CD14-positive monocyte (primary cell): ENCODE measurements around the gene ZSWIM5. TPM values are rescaled to one million over a fixed set of nuclear protein-coding genes. Genes with fewer than 3 reads are reported as not detected.

Experiments used
- DNase-seq, 3 donors: peaks; one replicate each; pipeline ENCODE4 v3.0.0-alpha.2; 2011 to 2022
- H2AFZ ChIP-seq: 2 replicates; pipeline ENCODE4 v1.6.0; 2012; ENCODE audit warnings: mild to moderate bottlenecking, low read depth, low read length, inconsistent platforms; ENCODE audit not compliant: insufficient read depth, poor library complexity, severe bottlenecking
- H3K27ac ChIP-seq, 2 donors: 1 replicate in 1 of 2; 2 replicates in 1 of 2; pipeline ENCODE4 v1.5.1; 2012 to 2013; ENCODE audit warnings: low read length in 2 of 2, control low read depth in 1 of 2, inconsistent platforms in 1 of 2, low read depth in 1 of 2, mild to moderate bottlenecking in 1 of 2
- H3K27me3 ChIP-seq, 2 donors: one replicate each; pipeline versions ENCODE4 v1.6.0 to v1.6.1; 2011 to 2013; ENCODE audit warnings: low read length in 2 of 2; ENCODE audit not compliant: control insufficient read depth in 2 of 2, insufficient read depth in 2 of 2
- H3K36me3 ChIP-seq, 2 donors: replicated peaks in 1 of 2; 1 replicate in 1 of 2; 2 replicates in 1 of 2; pipeline versions ENCODE4 v1.5.1 to v1.6.1; 2012 to 2013; ENCODE audit warnings: low read length in 2 of 2, control low read depth in 1 of 2, inconsistent platforms in 1 of 2, mild to moderate bottlenecking in 1 of 2; ENCODE audit not compliant: insufficient read depth in 2 of 2, control insufficient read depth in 1 of 2
- H3K4me1 ChIP-seq, 2 donors: 1 replicate in 1 of 2; 2 replicates in 1 of 2; pipeline versions ENCODE4 v1.5.1 to v1.6.1; 2012 to 2013; ENCODE audit warnings: low read length in 2 of 2, control low read depth in 1 of 2, inconsistent platforms in 1 of 2, mild to moderate bottlenecking in 1 of 2, moderate library complexity in 1 of 2; ENCODE audit not compliant: insufficient read depth in 2 of 2, control insufficient read depth in 1 of 2
- H3K4me2 ChIP-seq: replicated peaks from 2 replicates; pipeline ENCODE3; 2012; ENCODE audit warnings: low read length, moderate library complexity, mild to moderate bottlenecking; ENCODE audit not compliant: poor library complexity, severe bottlenecking; ENCODE audit errors: extremely low read depth
- H3K4me3 ChIP-seq, 3 experiments: fragments of 200-600 bp in 1 of 3; sonication (generic) in 1 of 3; replicated peaks in 1 of 3; 1 replicate in 2 of 3; 2 replicates in 1 of 3; pipeline ENCODE4 v1.5.1; 2011 to 2013; ENCODE audit warnings: low read length in 3 of 3, mild to moderate bottlenecking in 3 of 3, control low read depth in 2 of 3, low read depth in 2 of 3, inconsistent platforms in 1 of 3, moderate library complexity in 1 of 3
- H3K79me2 ChIP-seq: 2 replicates; pipeline ENCODE4 v1.6.0; 2012; ENCODE audit warnings: mild to moderate bottlenecking, control low read depth, inconsistent platforms, low read length, moderate library complexity; ENCODE audit not compliant: insufficient read depth
- H3K9ac ChIP-seq: 2 replicates; pipeline ENCODE4 v1.6.0; 2017; ENCODE audit warnings: low read length, mild to moderate bottlenecking; ENCODE audit not compliant: insufficient read depth, poor library complexity, severe bottlenecking
- H3K9me3 ChIP-seq, 2 donors: replicated peaks in 1 of 2; 1 replicate in 1 of 2; 2 replicates in 1 of 2; pipeline versions ENCODE4 v1.5.1 to v1.6.1; 2012 to 2013; ENCODE audit warnings: low read length in 2 of 2, control low read depth in 1 of 2; ENCODE audit not compliant: control insufficient read depth in 1 of 2, insufficient read depth in 1 of 2
- H4K20me1 ChIP-seq: 2 replicates; pipeline ENCODE4 v1.6.0; 2012; ENCODE audit warnings: mild to moderate bottlenecking, low read length, control low read depth, moderate library complexity; ENCODE audit not compliant: insufficient read depth
- H3K27ac Mint-ChIP-seq, 7 donors: one replicate each; pipeline ENCODE4 v1.8.0; 2020; ENCODE audit warnings: mild to moderate bottlenecking in 7 of 7, mixed read lengths in 7 of 7, moderate library complexity in 6 of 7, inconsistent platforms in 2 of 7
- H3K27me3 Mint-ChIP-seq, 3 donors: one replicate each; pipeline ENCODE4 v1.8.0; 2021 to 2022; ENCODE audit warnings: low read depth in 3 of 3, mild to moderate bottlenecking in 3 of 3, mixed read lengths in 3 of 3, moderate library complexity in 3 of 3, inconsistent platforms in 1 of 3
- H3K36me3 Mint-ChIP-seq, 2 donors: one replicate each; pipeline ENCODE4 v1.8.0; 2020; ENCODE audit warnings: mixed read lengths in 2 of 2, inconsistent platforms in 1 of 2, mild to moderate bottlenecking in 1 of 2
- H3K4me1 Mint-ChIP-seq: one replicate; pipeline ENCODE4 v1.8.0; 2020; ENCODE audit warnings: mild to moderate bottlenecking, mixed read lengths
- H3K4me3 Mint-ChIP-seq, 2 donors: one replicate each; pipeline ENCODE4 v1.8.0; 2020; ENCODE audit warnings: mild to moderate bottlenecking in 2 of 2, mixed read lengths in 2 of 2, moderate library complexity in 1 of 2
- H3K9me3 Mint-ChIP-seq, 7 donors: one replicate each; pipeline ENCODE4 v1.8.0; 2020 to 2022; ENCODE audit warnings: mixed read lengths in 7 of 7, mild to moderate bottlenecking in 6 of 7, moderate library complexity in 6 of 7, inconsistent platforms in 2 of 7
- CTCF ChIP-seq: fragments of 200-600 bp; IDR thresholded peaks from one replicate; pipeline ENCODE4 v1.8.0; 2022; ENCODE audit warnings: antibody characterized with exemption, mild to moderate bottlenecking
- WGBS: methylation state at CpG from one replicate; pipeline ENCODE4 v1.1.5; 2013; ENCODE audit warnings: missing lambda C conversion rate; ENCODE audit not compliant: insufficient coverage; 5-methylcytosine and 5-hydroxymethylcytosine counted together
- intact Hi-C, 2 donors: fragments of 100-400 bp; cut with micrococcal nuclease; formaldehyde crosslinking; loops; one replicate each; pipeline versions ENCODE4 v1.15.0 to v1.15.1; 2023
- polyA plus RNA-seq, 3 donors: library from polyadenylated mRNA; depleted of rRNA in 1 of 3; unstranded in 2 of 3; stranded (reverse) in 1 of 3; fragments of 300-500 nt in 2 of 3; fragments of >200 nt in 1 of 3; fragmentation: Illumina TruSeq in 2 of 3; gene quantifications; 1 replicate in 2 of 3; 2 replicates in 1 of 3; pipeline ENCODE4 v1.2.3, GENCODE V29; 2012 to 2021

Gene ZSWIM5
- polyA plus RNA-seq, 3 donors, result not detected

GRCh38 chr1:45221716-45222115, 15.3 kb upstream of the ZSWIM5 start:
- no peak overlapping the region for H3K4me2 ChIP-seq
- no peaks in the 10 kb centered on the region for H4K20me1 ChIP-seq
- no peaks in the 10 kb centered on the region for H3K36me3 ChIP-seq
- no peak overlapping the region for H3K9ac ChIP-seq
- no peaks in the 10 kb centered on the region for H3K9me3 ChIP-seq
- H3K4me1 ChIP-seq, result no peaks in the 10 kb centered on the region
- H3K36me3 Mint-ChIP-seq, result no peaks in the 10 kb centered on the region
- H2AFZ ChIP-seq, result no peak overlapping the region
- WGBS, result 97% methylated on average over 4 of the region's 4 CpGs
- H3K27me3 ChIP-seq, result peaks cover 0 to 2% of the 10 kb centered on the region in 2 donors
- no peak for DNase-seq
- H3K27ac ChIP-seq, result no peak overlapping the region
- intact Hi-C loops, result no loop called here
- H3K9me3 Mint-ChIP-seq, result peaks cover 0 to 6% (median 2%) of the 10 kb centered on the region in 7 donors
- TF ChIP-seq CTCF, result no peak
- H3K27ac Mint-ChIP-seq, result no peak overlapping the region
- no peaks in the 10 kb centered on the region for H3K4me1 Mint-ChIP-seq
- H3K4me3 ChIP-seq, result no peak overlapping the region
- H3K27me3 Mint-ChIP-seq, result peaks cover 2 to 5% (median 4%) of the 10 kb centered on the region in 3 donors
- no peak overlapping the region for H3K4me3 Mint-ChIP-seq
- H3K79me2 ChIP-seq, result no peaks in the 10 kb centered on the region

GRCh38 chr1:45216861-45217260, 10.5 kb upstream of the ZSWIM5 start:
- DNase-seq, result no peak
- no peak for TF ChIP-seq CTCF
- no peak overlapping the region for H3K4me2 ChIP-seq

More at GRCh38 chr1:45216861-45217260, 10.5 kb upstream of the ZSWIM5 start:
- Mint-ChIP-seq H3K4me3 (no peak overlapping the region), H3K27me3 (peaks cover 3 to 4% (median 4%) of the 10 kb centered on the region in 3 donors), H3K36me3 (no peaks in the 10 kb centered on the region), H3K27ac (no peak overlapping the region), H3K9me3 (peaks cover 0 to 6% (median 0%) of the 10 kb centered on the region in 7 donors), H3K4me1 (no peaks in the 10 kb centered on the region)
- H3K79me2 ChIP-seq, result no peaks in the 10 kb centered on the region
- no peaks in the 10 kb centered on the region for H3K36me3 ChIP-seq
- no peaks in the 10 kb centered on the region for H4K20me1 ChIP-seq
- no peak overlapping the region for H2AFZ ChIP-seq
- no peak overlapping the region for H3K27ac ChIP-seq
- no peak overlapping the region for H3K9ac ChIP-seq
- H3K9me3 ChIP-seq, result no peaks in the 10 kb centered on the region
- intact Hi-C loops, result no loop called here
- H3K27me3 ChIP-seq, result peaks cover 0 to 3% of the 10 kb centered on the region in 2 donors
- no peak overlapping the region for H3K4me3 ChIP-seq
- H3K4me1 ChIP-seq, result no peaks in the 10 kb centered on the region
